Measurements from ENCODE around the gene MACROD2.

The MACROD2 gene

DNA sequence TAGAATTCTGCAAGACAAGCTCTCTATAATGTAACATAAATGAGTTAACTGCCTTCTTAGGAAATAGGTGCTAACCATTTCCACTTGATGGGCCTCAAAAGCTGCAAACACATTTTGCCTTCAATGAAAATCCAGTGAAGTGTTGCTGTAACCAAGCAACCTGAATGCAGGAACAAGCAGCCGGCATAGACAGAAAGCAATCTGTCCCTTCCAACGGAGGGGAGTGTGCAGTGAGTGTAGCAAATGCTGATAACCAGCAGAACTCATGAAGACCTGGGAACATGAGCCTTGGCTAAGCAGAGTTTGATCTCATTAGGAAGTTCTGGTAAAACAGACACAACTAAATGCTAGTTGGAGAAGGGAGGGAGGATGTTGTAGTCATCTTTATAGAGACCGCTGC is 1880.1 kb downstream of the MACROD2 start:
- TF ChIP-seq CTCF (IDR thresholded peaks at IDR 0.05; ENCODE audit: insufficient read depth, low read length, missing control alignments): no peak
- POLR2A ChIA-PET: no interaction called here
- H3K4me3 ChIP-seq (ENCODE audit: low read depth, low read length): no peak overlapping the region
- CTCF ChIA-PET: no interaction called here
- no peak for DNase-seq (ENCODE audit: low read depth, low spot score)

GRCh38 chr20:15882553-15882952 is 1887.2 kb downstream of the MACROD2 start:
- H3K4me3 ChIP-seq (ENCODE audit: low read depth, low read length): no peak overlapping the region
- TF ChIP-seq CTCF (IDR thresholded peaks at IDR 0.05; ENCODE audit: insufficient read depth, low read length, missing control alignments): no peak
- CTCF ChIA-PET: no interaction called here
- no peak for DNase-seq (ENCODE audit: low read depth, low spot score)
- POLR2A ChIA-PET: no interaction called here

DNA sequence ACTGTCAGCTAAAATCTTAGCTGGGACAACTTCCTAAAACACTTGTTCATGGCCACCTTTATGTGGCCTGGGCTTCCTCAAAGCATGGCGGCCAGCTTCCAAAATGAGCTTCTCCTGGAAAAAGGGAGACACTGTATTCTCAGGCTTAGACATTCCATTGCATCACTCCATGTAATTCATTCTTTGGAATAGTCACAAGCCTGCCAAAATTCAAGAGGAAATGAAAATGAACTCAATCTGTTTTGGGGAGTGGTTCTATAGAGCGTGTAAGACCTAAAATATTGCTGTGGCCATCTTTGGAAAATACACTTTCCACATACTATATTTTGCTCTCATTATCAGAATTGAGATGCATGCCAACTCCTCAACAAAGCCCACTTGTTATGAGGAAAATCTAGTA is 1890.9 kb downstream of the MACROD2 start:
- TF ChIP-seq CTCF (IDR thresholded peaks at IDR 0.05; ENCODE audit: insufficient read depth, low read length, missing control alignments): no peak
- CTCF ChIA-PET: no interaction called here

GRCh38 chr20:15887387-15887786 is 1892.1 kb downstream of the MACROD2 start:
- H3K4me3 ChIP-seq (ENCODE audit: low read depth, low read length): no peak overlapping the region
- DNase-seq (ENCODE audit: low read depth, low spot score): no peak
- ChIA-PET CTCF (no interaction called here), POLR2A (no interaction called here)
- no peak for TF ChIP-seq CTCF (IDR thresholded peaks at IDR 0.05; ENCODE audit: insufficient read depth, low read length, missing control alignments)

More for the DNA sequence above, 1890.9 kb downstream of the MACROD2 start:
- no peak for DNase-seq (ENCODE audit: low read depth, low spot score)
- no peak overlapping the region for H3K4me3 ChIP-seq (ENCODE audit: low read depth, low read length)
- POLR2A ChIA-PET: no interaction called here

DNA sequence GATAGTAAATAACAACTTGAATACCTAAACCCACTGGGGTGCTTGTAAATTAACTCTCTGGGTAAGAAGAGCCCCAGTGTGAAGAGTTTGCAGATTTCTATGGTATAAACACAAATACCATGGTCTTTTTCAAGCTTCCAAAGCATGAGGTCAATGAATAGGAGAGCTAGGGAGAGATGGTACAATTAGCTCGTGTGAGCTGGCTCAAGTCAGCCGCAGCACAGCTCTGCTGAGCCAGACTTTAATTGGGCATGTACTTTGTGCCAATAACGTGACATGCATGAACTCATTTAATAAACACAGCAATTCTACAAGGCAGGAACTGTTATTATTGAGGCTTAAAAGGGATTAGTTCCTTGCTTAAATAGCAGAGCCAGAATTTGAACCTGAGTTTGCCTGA is 1893.7 kb downstream of the MACROD2 start:
- ChIA-PET POLR2A (no interaction called here), CTCF (no interaction called here)
- H3K4me3 ChIP-seq (ENCODE audit: low read depth, low read length): no peak overlapping the region
- no peak for TF ChIP-seq CTCF (IDR thresholded peaks at IDR 0.05; ENCODE audit: insufficient read depth, low read length, missing control alignments)
- no peak for DNase-seq (ENCODE audit: low read depth, low spot score)

- H3K4me3 ChIP-seq (ENCODE audit: low read depth, low read length): no peak overlapping the region
- CTCF ChIA-PET: no interaction called here
- no peak for TF ChIP-seq CTCF (IDR thresholded peaks at IDR 0.05; ENCODE audit: insufficient read depth, low read length, missing control alignments)
- DNase-seq (ENCODE audit: low read depth, low spot score): no peak
- POLR2A ChIA-PET: no interaction called here
These were observed 1894.4 kb downstream of the MACROD2 start for GRCh38 chr20:15889514-15890256.
